Lung (tissue), 12 donors: ENCODE data around the gene TMEM60. TPM values are rescaled to one million over a fixed set of nuclear protein-coding genes. Genes with fewer than 3 reads are reported as not detected.

ENCODE experiments used
- ATAC-seq: fragments of 200-7000 bp; cut with Tn5 transposase; one replicate; pipeline ENCODE4 v1.9.1; 2020; ENCODE audit warnings: moderate number of reproducible peaks; ENCODE audit not compliant: insufficient read depth, low FRiP score
- DNase-seq, 3 donors: peaks; one replicate each; pipeline ENCODE4 v3.0.0-alpha.2; 2013 to 2017
- H3K27ac ChIP-seq, 2 donors: one replicate each; pipeline ENCODE4 v1.5.1; 2013; ENCODE audit warnings: mild to moderate bottlenecking in 2 of 2, moderate library complexity in 2 of 2, control low read depth in 1 of 2, inconsistent platforms in 1 of 2, low read depth in 1 of 2, low read length in 1 of 2
- H3K27me3 ChIP-seq, 3 donors: one replicate each; pipeline ENCODE4 v1.5.1; 2013; ENCODE audit warnings: low read length in 2 of 3; ENCODE audit not compliant: control insufficient read depth in 3 of 3, insufficient read depth in 3 of 3
- H3K36me3 ChIP-seq, 4 donors: one replicate each; pipeline ENCODE4 v1.5.1; 2013; ENCODE audit warnings: low read length in 4 of 4, mild to moderate bottlenecking in 1 of 4, moderate library complexity in 1 of 4; ENCODE audit not compliant: control insufficient read depth in 4 of 4, insufficient read depth in 4 of 4
- H3K4me1 ChIP-seq, 5 donors: one replicate each; pipeline ENCODE4 v1.5.1; 2013; ENCODE audit warnings: low read length in 5 of 5, mild to moderate bottlenecking in 2 of 5, moderate library complexity in 1 of 5; ENCODE audit not compliant: control insufficient read depth in 5 of 5, insufficient read depth in 5 of 5
- H3K4me3 ChIP-seq: one replicate; pipeline ENCODE4 v1.5.1; 2013; ENCODE audit warnings: mild to moderate bottlenecking, control low read depth, moderate library complexity
- H3K9ac ChIP-seq, 2 donors: one replicate each; pipeline ENCODE4 v1.5.1; 2013; ENCODE audit warnings: low read length in 2 of 2, control low read depth in 1 of 2; ENCODE audit not compliant: insufficient read depth in 1 of 2
- H3K9me3 ChIP-seq, 4 donors: one replicate each; pipeline ENCODE4 v1.5.1; 2013; ENCODE audit warnings: low read length in 3 of 4, mild to moderate bottlenecking in 1 of 4, moderate library complexity in 1 of 4; ENCODE audit not compliant: control insufficient read depth in 4 of 4, insufficient read depth in 3 of 4
- CTCF ChIP-seq: IDR thresholded peaks from 2 replicates; pipeline ENCODE4 v1.5.1; 2012; ENCODE audit warnings: mild to moderate bottlenecking; ENCODE audit errors: control extremely low read depth, extremely low read depth
- WGBS, 2 donors: extraction: QIAGEN DNeasy Blood & Tissue Kit; methylation state at CpG; one replicate each; pipeline ENCODE4 v1.1.7; 2013; 5-methylcytosine and 5-hydroxymethylcytosine counted together
- polyA plus RNA-seq, 2 donors: library from polyadenylated mRNA; stranded (reverse); fragments of 200-250 nt; gene quantifications; one replicate each; pipeline ENCODE4 v1.2.1, GENCODE V29; 2013
- total RNA-seq, 2 donors: library from RNA; depleted of rRNA in 1 of 2; stranded (reverse); fragments of >200 nt in 1 of 2; gene quantifications; one replicate each; pipeline ENCODE4 v1.2.1, GENCODE V29; 2014 to 2021
- donor health status: control.
- donor health status: control.
- donor health status: Bipolar disorder and iron deficiency.
- donor health status: healthy.
- donor health status: DM: yes; HTN: yes; CAD: no.

Gene TMEM60
- total and polyA plus RNA-seq, 4 donors, result 12.2 to 46.4 (median 19.6) TPM

GRCh38 chr7:77783545-77783944 lies 14.7 kb downstream of the TMEM60 start:
- TF ChIP-seq CTCF, result no peak
- peaks cover 0 to 2% (median 0%) of the 10 kb centered on the region in 4 donors for H3K9me3 ChIP-seq
- ATAC-seq (no peak), DNase-seq (no peak)
- 93% methylated on average over 3 of the region's 3 CpGs for WGBS, 2 donors
- no peaks in the 10 kb centered on the region for H3K4me1 ChIP-seq
- no peak overlapping the region for H3K4me3 ChIP-seq
- no peak overlapping the region for H3K27ac ChIP-seq
- H3K9ac ChIP-seq, result no peak overlapping the region
- H3K36me3 ChIP-seq, result peaks cover under 1 to 14% (median 9%) of the 10 kb centered on the region in 4 donors
- no peaks in the 10 kb centered on the region for H3K27me3 ChIP-seq

- Histone ChIP-seq H3K9ac (no peak overlapping the region), H3K27ac (no peak overlapping the region), H3K27me3 (no peaks in the 10 kb centered on the region), H3K36me3 (peaks cover 2 to 17% (median 13%) of the 10 kb centered on the region in 4 donors), H3K4me1 (no peaks in the 10 kb centered on the region), H3K9me3 (peaks cover 0 to 2% (median 0%) of the 10 kb centered on the region in 4 donors), H3K4me3 (no peak overlapping the region)
- TF ChIP-seq CTCF, result no peak
- DNase-seq (no peak), ATAC-seq (no peak)
- WGBS, 2 donors, result 99 to 100% methylated on average over 1 of the region's 1 CpG
Observed at GRCh38 chr7:77783111-77783510, 15.1 kb downstream of the TMEM60 start.

DNA sequence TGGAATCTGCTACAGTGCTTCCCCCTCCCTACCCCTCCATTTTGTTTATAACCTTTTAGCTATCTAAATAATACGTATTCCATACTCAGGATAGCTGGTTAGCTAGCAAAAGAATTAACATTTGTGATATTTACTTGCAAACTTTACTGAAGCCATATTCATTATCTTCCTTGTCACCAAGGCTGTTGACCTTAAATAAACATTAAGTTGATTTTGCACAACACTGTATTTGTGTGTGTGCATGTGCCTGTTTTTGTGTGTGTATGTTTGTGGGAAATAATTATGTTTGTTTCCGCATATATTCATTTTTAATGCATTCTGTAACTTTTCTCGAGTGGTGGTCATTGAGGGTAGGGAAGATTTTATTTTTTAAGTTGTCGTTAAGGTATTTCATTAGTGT lies 15.9 kb downstream of the TMEM60 start:
- no peak for TF ChIP-seq CTCF
- Histone ChIP-seq H3K4me3 (no peak overlapping the region), H3K27ac (no peak overlapping the region), H3K36me3 (peaks cover 2 to 17% (median 13%) of the 10 kb centered on the region in 4 donors), H3K9ac (no peak overlapping the region), H3K27me3 (no peaks in the 10 kb centered on the region), H3K4me1 (no peaks in the 10 kb centered on the region), H3K9me3 (peaks cover 0 to 2% (median 0%) of the 10 kb centered on the region in 4 donors)
- no peak for ATAC-seq
- WGBS, 2 donors, result 94 to 97% methylated on average over 4 of the region's 4 CpGs
- DNase-seq, result no peak

DNA sequence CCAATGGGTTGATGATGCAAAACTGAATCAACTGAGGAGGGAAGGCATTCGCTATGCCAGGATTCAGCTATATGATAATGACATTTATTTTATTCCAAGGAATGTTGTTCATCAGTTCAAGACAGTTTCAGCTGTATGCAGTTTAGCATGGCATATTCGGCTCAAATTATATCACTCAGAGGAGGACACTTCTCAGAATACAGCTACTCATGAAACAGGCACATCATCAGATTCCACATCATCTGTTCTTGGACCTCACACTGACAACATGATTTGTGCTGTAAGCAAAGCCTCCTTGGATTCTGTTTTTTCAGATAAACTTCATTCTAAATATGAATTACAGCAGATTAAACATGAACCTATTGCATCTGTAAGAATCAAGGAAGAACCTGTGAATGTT lies 19.7 kb downstream of the TMEM60 start:
- DNase-seq (no peak), ATAC-seq (no peak)
- TF ChIP-seq CTCF, result no peak
- Histone ChIP-seq H3K36me3 (peaks cover 3 to 30% (median 18%) of the 10 kb centered on the region in 4 donors), H3K27ac (no peak overlapping the region), H3K4me3 (no peak overlapping the region), H3K9ac (no peak overlapping the region), H3K4me1 (no peaks in the 10 kb centered on the region), H3K27me3 (no peaks in the 10 kb centered on the region), H3K9me3 (peaks cover 0 to 2% (median 0%) of the 10 kb centered on the region in 4 donors)
- WGBS, 2 donors, result 94 to 96% methylated on average over 2 of the region's 2 CpGs
